HCT116 (cell line): Measurements from ENCODE around the gene ZBTB7C. TPM values are rescaled to one million over a fixed set of nuclear protein-coding genes. Genes with fewer than 3 reads are reported as not detected.

Source experiments
- ATAC-seq: fragments of 200-7000 bp; cut with Tn5 transposase; 2 replicates; pipeline ENCODE4 v1.9.1; 2020; ENCODE audit warnings: mild to moderate bottlenecking, moderate library complexity
- BruUV-seq: library from RNA; stranded (reverse); fragments of 400-500 nt; replicated peaks from 2 replicates; lab custom pipeline; 2021; lab: Mats Ljungman, UMichigan
- CTCF ChIA-PET: fragments of 300-600 bp; sonication (Branson Sonifier 250); formaldehyde crosslinking; loops from one replicate; lab custom pipeline; 2021; ENCODE audit warnings: antibody characterized with exemption; lab: Charles Lee
- POLR2A ChIA-PET: fragments of 300-600, 350-600 bp; sonication (Branson Sonifier 250); formaldehyde crosslinking; loops from one replicate; lab custom pipeline; 2021; ENCODE audit warnings: antibody characterized with exemption; lab: Charles Lee
- RAD21 ChIA-PET, 2 experiments: fragments of 300-600 bp; sonication (Branson Sonifier 250); formaldehyde crosslinking; loops; one replicate each; lab custom pipeline; 2023; ENCODE audit warnings: low total read pairs in 2 of 2; ENCODE audit not compliant: uncharacterized antibody in 2 of 2, unreplicated experiment in 2 of 2, low non-redundant PET in 1 of 2; lab: Charles Lee
- DNase-seq: peaks from one replicate; pipeline ENCODE4 v3.0.0-alpha.2; 2010; ENCODE audit warnings: low read depth, low spot score
- H2AFZ ChIP-seq: fragments of 200-600 bp; shearing (Covaris generic), sonication (generic); 2 replicates; pipeline ENCODE4 v1.6.1; 2017; ENCODE audit warnings: low read depth, mixed run types, mixed read lengths, antibody characterized with exemption, low read length; ENCODE audit not compliant: poor library complexity, severe bottlenecking
- H3K27ac ChIP-seq: 2 replicates; pipeline ENCODE4 v1.5.1; 2012; ENCODE audit warnings: low read depth, low read length
- H3K27me3 ChIP-seq: fragments of 200-600 bp; sonication (generic); 2 replicates; pipeline ENCODE4 v1.6.1; 2016; ENCODE audit warnings: mixed run types, low read length, mixed read lengths; ENCODE audit not compliant: insufficient read depth
- H3K36me3 ChIP-seq, 2 experiments: fragments of 200-500 bp in 1 of 2; fragments of 200-600 bp in 1 of 2; sonication (Bioruptor generic) in 1 of 2; sonication (generic) in 1 of 2; 2 replicates each; pipeline versions ENCODE4 v1.5.1 to v1.6.1; 2014 to 2016; ENCODE audit warnings: low read length in 2 of 2, inconsistent platforms in 1 of 2, mixed read lengths in 1 of 2, mixed run types in 1 of 2; ENCODE audit not compliant: insufficient read depth in 2 of 2, control insufficient read depth in 1 of 2
- H3K4me1 ChIP-seq, 2 experiments: fragments of 200-600 bp in 1 of 2; sonication (generic) in 1 of 2; 2 replicates each; pipeline versions ENCODE4 v1.5.1 to v1.6.1; 2012 to 2017; ENCODE audit warnings: low read length in 2 of 2, inconsistent platforms in 1 of 2, mild to moderate bottlenecking in 1 of 2, mixed read lengths in 1 of 2, mixed run types in 1 of 2, moderate library complexity in 1 of 2; ENCODE audit not compliant: insufficient read depth in 2 of 2, control insufficient read depth in 1 of 2
- H3K4me2 ChIP-seq: fragments of 200-600 bp; sonication (generic); 2 replicates; pipeline ENCODE4 v1.6.1; 2017; ENCODE audit warnings: mixed run types, low read length, mixed read lengths
- H3K4me3 ChIP-seq, 2 experiments: fragments of 200-600 bp in 1 of 2; sonication (generic) in 1 of 2; replicated peaks in 1 of 2; 2 replicates each; pipeline ENCODE4 v1.5.1; 2011 to 2016; ENCODE audit warnings: low read length in 2 of 2, control low read depth in 1 of 2, low read depth in 1 of 2, mild to moderate bottlenecking in 1 of 2, mixed read lengths in 1 of 2, mixed run types in 1 of 2
- H3K79me2 ChIP-seq: fragments of 200-600 bp; sonication (generic); 2 replicates; pipeline ENCODE4 v1.6.1; 2017; ENCODE audit warnings: mild to moderate bottlenecking, mixed run types, low read length, moderate library complexity, mixed read lengths; ENCODE audit not compliant: insufficient read depth
- H3K9ac ChIP-seq: fragments of 200-600 bp; sonication (generic); 2 replicates; pipeline ENCODE4 v1.6.1; 2016; ENCODE audit warnings: low read length, mixed read lengths
- H3K9me2 ChIP-seq: fragments of 200-600 bp; sonication (generic), shearing (Covaris generic); 2 replicates; pipeline ENCODE4 v1.6.1; 2017; ENCODE audit warnings: mixed run types, mild to moderate bottlenecking, moderate library complexity; ENCODE audit not compliant: insufficient read depth
- H3K9me3 ChIP-seq, 2 experiments: fragments of 200-500 bp in 1 of 2; fragments of 200-600 bp in 1 of 2; sonication (Bioruptor generic) in 1 of 2; sonication (generic) in 1 of 2; 2 replicates each; pipeline ENCODE4 v1.6.1; 2014 to 2017; ENCODE audit warnings: low read length in 2 of 2, mixed read lengths in 2 of 2, inconsistent platforms in 1 of 2, low read depth in 1 of 2, mild to moderate bottlenecking in 1 of 2, mixed run types in 1 of 2, moderate library complexity in 1 of 2; ENCODE audit not compliant: control insufficient read depth in 1 of 2, insufficient read depth in 1 of 2
- H4K20me1 ChIP-seq: fragments of 200-600 bp; sonication (generic), shearing (Covaris generic); 2 replicates; pipeline ENCODE4 v1.6.1; 2017; ENCODE audit warnings: mixed run types, mild to moderate bottlenecking, moderate library complexity; ENCODE audit not compliant: insufficient read depth
- ATF3 ChIP-seq: IDR thresholded peaks from 2 replicates; pipeline ENCODE4 v1.6.1; 2012
- CBX3 ChIP-seq: IDR thresholded peaks from 2 replicates; pipeline ENCODE4 v1.6.1; 2012; ENCODE audit warnings: low read depth
- CTCF ChIP-seq, 3 experiments: fragments of 200-600 bp in 1 of 3; sonication (generic) in 1 of 3; IDR thresholded peaks in 2 of 3; conservative IDR thresholded peaks in 1 of 3; 2 replicates each; pipeline ENCODE4 v1.5.1; 2012 to 2017; ENCODE audit warnings: low read depth in 2 of 3, low read length in 2 of 3, antibody characterized with exemption in 1 of 3, borderline replicate concordance in 1 of 3, control low read depth in 1 of 3, mild to moderate bottlenecking in 1 of 3, mixed read lengths in 1 of 3, mixed run types in 1 of 3, moderate library complexity in 1 of 3; ENCODE audit not compliant: insufficient read depth in 1 of 3
- EZH2 ChIP-seq: fragments of 200-600 bp; sonication (generic); IDR thresholded peaks from 2 replicates; pipeline ENCODE4 v1.6.1; 2017; ENCODE audit warnings: antibody characterized with exemption, mixed run types
- JUND ChIP-seq: IDR thresholded peaks from 2 replicates; pipeline ENCODE4 v1.6.1; 2012
- MAX ChIP-seq: IDR thresholded peaks from 2 replicates; pipeline ENCODE4 v1.6.1; 2012
- RAD21 ChIP-seq: IDR thresholded peaks from 2 replicates; pipeline ENCODE4 v1.6.1; 2012; ENCODE audit warnings: low read depth, mild to moderate bottlenecking
- REST ChIP-seq: IDR thresholded peaks from 2 replicates; pipeline ENCODE4 v1.6.1; 2012; ENCODE audit warnings: low read depth
- SIN3A ChIP-seq: IDR thresholded peaks from 2 replicates; pipeline ENCODE4 v1.6.1; 2012; ENCODE audit warnings: low read depth
- TCF7L2 ChIP-seq: IDR thresholded peaks from 2 replicates; pipeline ENCODE4 v1.7.0; 2011; ENCODE audit warnings: borderline replicate concordance, inconsistent platforms; ENCODE audit not compliant: insufficient read depth, insufficient read length; ENCODE audit errors: extremely low read depth
- ZBTB33 ChIP-seq: IDR thresholded peaks from 2 replicates; pipeline ENCODE4 v1.6.1; 2011; ENCODE audit warnings: mild to moderate bottlenecking, low read length, moderate library complexity; ENCODE audit not compliant: insufficient replicate concordance; ENCODE audit errors: extremely low read depth
- ZNF274 ChIP-seq: fragments of 200-500 bp; sonication (Bioruptor generic); IDR thresholded peaks from 2 replicates; pipeline ENCODE4 v1.6.1; 2014; ENCODE audit warnings: mild to moderate bottlenecking, low read depth, low read length, inconsistent platforms
- intact Hi-C: fragments of 100-400 bp; cut with micrococcal nuclease; formaldehyde crosslinking; loops from 2 replicates; pipeline ENCODE4 v1.10.0; 2022
- total RNA-seq: library from RNA; stranded (reverse); gene quantifications from one replicate; pipeline ENCODE4 v1.2.1, GENCODE V29; 2021; ENCODE audit not compliant: unreplicated experiment

The ZBTB7C gene
- total RNA-seq, 1 experiment from 2014 or later = 0.37 TPM

- POLR2A ChIA-PET = no interaction called here
- ATAC-seq = no peak
- no peak overlapping the region for H3K4me2 ChIP-seq
Observed at GRCh38 chr18:48124857-48125626, 284.1 kb downstream of the ZBTB7C start.

More at GRCh38 chr18:48124857-48125626, 284.1 kb downstream of the ZBTB7C start:
- H3K27ac ChIP-seq = no peak overlapping the region
- TF ChIP-seq EZH2 = no peak
- no peak for TF ChIP-seq CTCF (IDR thresholded peaks at IDR 0.05 in 2 of 3, conservative IDR thresholded peaks at IDR 0.05 in 1 of 3; ENCODE audit: borderline replicate concordance in 1 of 3, insufficient read depth in 1 of 3, low read depth in 2 of 3, low read length in 2 of 3)
- no peak for TF ChIP-seq ZNF274
- TF ChIP-seq SIN3A = no peak
- TF ChIP-seq ATF3 = no peak
- no peak for TF ChIP-seq RAD21
- no peak for TF ChIP-seq TCF7L2
- TF ChIP-seq MAX = no peak
- TF ChIP-seq JUND = no peak
- TF ChIP-seq ZBTB33 = no peak
- no peak for TF ChIP-seq CBX3
- no peak for TF ChIP-seq REST
- TF ChIP-seq, all 23 proteins: peak for 0
- Histone ChIP-seq H3K36me3 (no peaks in the 10 kb centered on the region), H3K27me3 (peaks cover 4% of the 10 kb centered on the region; the same call in 1 of the 2 replicates), H3K4me1 (peaks cover 4 to 7% of the 10 kb centered on the region in 2 experiments; a peak in 2 of 4 replicates), H3K9me2 (no peaks in the 10 kb centered on the region), H2AFZ (no peak overlapping the region), H3K79me2 (no peaks in the 10 kb centered on the region), H4K20me1 (no peaks in the 10 kb centered on the region), H3K9me3 (no peaks in the 10 kb centered on the region), H3K4me3 (no peak overlapping the region), H3K9ac (no peak overlapping the region)
- RAD21 ChIA-PET = no interaction called here
- intact Hi-C loops = no loop called here
- no peak for DNase-seq
- CTCF ChIA-PET = no interaction called here
- BruUV-seq = no TSS peak
